Stomach smooth muscle (tissue), 2 donors: Measurements from ENCODE around the gene PLEKHM1.
"Not testable (repeated sequence)": the region's sequence is repeated elsewhere in the genome, so short reads cannot be mapped to it uniquely, and the experiment has no call there.

Source experiments
- H3K27ac ChIP-seq: one replicate; pipeline ENCODE4 v1.7.0; 2013; ENCODE audit warnings: mild to moderate bottlenecking, low read length, inconsistent platforms
- H3K27me3 ChIP-seq, 2 donors: one replicate each; pipeline ENCODE4 v1.7.0; 2013; ENCODE audit warnings: low read length in 2 of 2; ENCODE audit not compliant: insufficient read depth in 2 of 2, control insufficient read depth in 1 of 2
- H3K36me3 ChIP-seq, 2 donors: one replicate each; pipeline ENCODE4 v1.7.0; 2013; ENCODE audit warnings: low read length in 2 of 2; ENCODE audit not compliant: control insufficient read depth in 2 of 2, insufficient read depth in 2 of 2
- H3K4me1 ChIP-seq: one replicate; pipeline ENCODE4 v1.7.0; 2013; ENCODE audit warnings: low read length; ENCODE audit not compliant: control insufficient read depth, insufficient read depth
- H3K4me3 ChIP-seq, 2 donors: one replicate each; pipeline ENCODE4 v1.7.0; 2013; ENCODE audit warnings: low read length in 2 of 2
- H3K9ac ChIP-seq, 2 donors: one replicate each; pipeline ENCODE4 v1.7.0; 2013; ENCODE audit warnings: low read length in 2 of 2, mild to moderate bottlenecking in 1 of 2
- H3K9me3 ChIP-seq, 2 donors: one replicate each; pipeline ENCODE4 v1.7.0; 2013; ENCODE audit warnings: low read length in 2 of 2; ENCODE audit not compliant: control insufficient read depth in 2 of 2
- donor health status: healthy.
- donor health status: Pancreatic carcinoma.

The PLEKHM1 gene

GRCh38 chr17:45447650-45448049, 42.9 kb downstream of the PLEKHM1 start:
- H3K27me3 ChIP-seq, H3K27ac ChIP-seq, H3K4me1 ChIP-seq, H3K36me3 ChIP-seq, H3K9me3 ChIP-seq, H3K9ac ChIP-seq, H3K4me3 ChIP-seq: not testable (repeated sequence)

GRCh38 chr17:45446872-45447625, 43.5 kb downstream of the PLEKHM1 start:
- H3K27ac ChIP-seq, H3K4me1 ChIP-seq, H3K27me3 ChIP-seq, H3K9me3 ChIP-seq, H3K9ac ChIP-seq, H3K4me3 ChIP-seq, H3K36me3 ChIP-seq: not testable (repeated sequence)

GRCh38 chr17:45445901-45446743, 44.4 kb downstream of the PLEKHM1 start:
- not testable (repeated sequence) for H3K9me3 ChIP-seq, H3K27ac ChIP-seq, H3K9ac ChIP-seq, H3K4me3 ChIP-seq, H3K27me3 ChIP-seq, H3K36me3 ChIP-seq, H3K4me1 ChIP-seq

- H3K9me3 ChIP-seq, H3K36me3 ChIP-seq, H3K9ac ChIP-seq, H3K4me3 ChIP-seq, H3K27me3 ChIP-seq, H3K4me1 ChIP-seq, H3K27ac ChIP-seq: not testable (repeated sequence)
Observed at GRCh38 chr17:45444856-45445820, 45.4 kb downstream of the PLEKHM1 start.

- H3K27ac ChIP-seq, H3K4me3 ChIP-seq, H3K36me3 ChIP-seq, H3K9ac ChIP-seq, H3K4me1 ChIP-seq, H3K9me3 ChIP-seq, H3K27me3 ChIP-seq: not testable (repeated sequence)
Observed at GRCh38 chr17:45444301-45444700, 46.2 kb downstream of the PLEKHM1 start.

GRCh38 chr17:45443371-45444260, 46.9 kb downstream of the PLEKHM1 start:
- not testable (repeated sequence) for H3K36me3 ChIP-seq, H3K27ac ChIP-seq, H3K9ac ChIP-seq, H3K27me3 ChIP-seq, H3K9me3 ChIP-seq, H3K4me1 ChIP-seq, H3K4me3 ChIP-seq

- Histone ChIP-seq H3K27me3 (no peaks in the 10 kb centered on the region), H3K9me3 (no peaks in the 10 kb centered on the region), H3K4me3 (no peak overlapping the region), H3K9ac (no peak overlapping the region), H3K4me1 (no peaks in the 10 kb centered on the region), H3K27ac (no peak overlapping the region), H3K36me3 (peaks cover 9 to 14% of the 10 kb centered on the region in 2 donors)
Observed at GRCh38 chr17:45441526-45442310, 48.8 kb downstream of the PLEKHM1 start.

- not testable (repeated sequence) for H3K27me3 ChIP-seq, H3K4me1 ChIP-seq, H3K4me3 ChIP-seq, H3K27ac ChIP-seq, H3K9ac ChIP-seq, H3K9me3 ChIP-seq
- H3K36me3 ChIP-seq: peaks cover 9 to 18% of the 10 kb centered on the region in 2 donors
Observed at GRCh38 chr17:45440839-45441515, 49.5 kb downstream of the PLEKHM1 start.

GRCh38 chr17:45440161-45440778, 50.3 kb downstream of the PLEKHM1 start:
- Histone ChIP-seq H3K36me3 (peaks cover 9 to 22% of the 10 kb centered on the region in 2 donors), H3K9ac (no peak overlapping the region), H3K4me3 (no peak overlapping the region), H3K27ac (no peak overlapping the region), H3K27me3 (no peaks in the 10 kb centered on the region), H3K4me1 (no peaks in the 10 kb centered on the region), H3K9me3 (no peaks in the 10 kb centered on the region)
